ENCODE results near the gene MAP3K5. TPM values are rescaled to one million over a fixed set of nuclear protein-coding genes. Genes with fewer than 3 reads are reported as not detected.

MAP3K5 gene
- total and polyA plus RNA-seq, 3 donors from 2014 or later = 21.3 to 55.3 (median 46.1) TPM

GRCh38 chr6:136627191-136627590 lies 165.1 kb downstream of the MAP3K5 start:
- Histone ChIP-seq H3K4me3 (no peak overlapping the region), H3K36me3 (ENCODE audit: low read depth, missing control alignments) (no peaks in the 10 kb centered on the region), H3K27ac (no peak overlapping the region), H3K27me3 (no peaks in the 10 kb centered on the region), H3K9me3 (no peaks in the 10 kb centered on the region), H3K4me1 (no peaks in the 10 kb centered on the region)
- WGBS, 2 donors = 96 to 100% methylated on average over 5 of the region's 5 CpGs
- TF ChIP-seq POLR2A (IDR thresholded peaks at IDR 0.05) (no peak), CTCF (IDR thresholded peaks at IDR 0.05) (no peak)
- intact Hi-C loops (cut with DNase I; ENCODE audit: low total_unique reads) = no loop called here
- DNase-seq = no peak

GRCh38 chr6:136625293-136625692 lies 167.0 kb downstream of the MAP3K5 start:
- Histone ChIP-seq H3K27ac (no peak overlapping the region), H3K4me1 (no peaks in the 10 kb centered on the region), H3K4me3 (no peak overlapping the region), H3K27me3 (no peaks in the 10 kb centered on the region), H3K36me3 (ENCODE audit: low read depth, missing control alignments) (no peaks in the 10 kb centered on the region), H3K9me3 (no peaks in the 10 kb centered on the region)
- intact Hi-C loops (cut with DNase I; ENCODE audit: low total_unique reads) = no loop called here
- no peak for DNase-seq
- no peak for TF ChIP-seq POLR2A (IDR thresholded peaks at IDR 0.05)
- TF ChIP-seq CTCF (IDR thresholded peaks at IDR 0.05) = no peak
- 90 to 100% methylated on average over 1 of the region's 1 CpG for WGBS, 2 donors

- no peak for DNase-seq
- H3K4me1 ChIP-seq = no peaks in the 10 kb centered on the region
- no peaks in the 10 kb centered on the region for H3K9me3 ChIP-seq
- intact Hi-C loops (cut with DNase I; ENCODE audit: low total_unique reads) = no loop called here
- no peak overlapping the region for H3K27ac ChIP-seq
- no peaks in the 10 kb centered on the region for H3K36me3 ChIP-seq (ENCODE audit: low read depth, missing control alignments)
- no peak for TF ChIP-seq CTCF (IDR thresholded peaks at IDR 0.05)
- no peak for TF ChIP-seq POLR2A (IDR thresholded peaks at IDR 0.05)
- H3K4me3 ChIP-seq = no peak overlapping the region
- no peaks in the 10 kb centered on the region for H3K27me3 ChIP-seq
Observed at GRCh38 chr6:136624347-136624746, 167.9 kb downstream of the MAP3K5 start.

GRCh38 chr6:136618086-136618485 lies 174.2 kb downstream of the MAP3K5 start:
- no peak for DNase-seq
- WGBS, 2 donors = 58 to 64% methylated on average over 2 of the region's 2 CpGs
- Histone ChIP-seq H3K36me3 (ENCODE audit: low read depth, missing control alignments) (no peaks in the 10 kb centered on the region), H3K4me3 (no peak overlapping the region), H3K4me1 (no peaks in the 10 kb centered on the region), H3K27me3 (no peaks in the 10 kb centered on the region), H3K9me3 (no peaks in the 10 kb centered on the region), H3K27ac (no peak overlapping the region)
- intact Hi-C loops (cut with DNase I; ENCODE audit: low total_unique reads) = no loop called here
- no peak for TF ChIP-seq CTCF (IDR thresholded peaks at IDR 0.05)
- TF ChIP-seq POLR2A (IDR thresholded peaks at IDR 0.05) = no peak

- Histone ChIP-seq H3K4me3 (no peak overlapping the region), H3K36me3 (ENCODE audit: low read depth, missing control alignments) (no peaks in the 10 kb centered on the region), H3K4me1 (no peaks in the 10 kb centered on the region), H3K27ac (no peak overlapping the region), H3K27me3 (no peaks in the 10 kb centered on the region), H3K9me3 (no peaks in the 10 kb centered on the region)
- intact Hi-C loops (cut with DNase I; ENCODE audit: low total_unique reads) = no loop called here
- WGBS, 2 donors = 84 to 96% methylated on average over 3 of the region's 3 CpGs
- TF ChIP-seq POLR2A (IDR thresholded peaks at IDR 0.05) (no peak), CTCF (IDR thresholded peaks at IDR 0.05) (no peak)
- no peak for DNase-seq
Observed at GRCh38 chr6:136616527-136616926, 175.8 kb downstream of the MAP3K5 start.
